ENCODE measurements around the gene COP1. TPM values are rescaled to one million over a fixed set of nuclear protein-coding genes. Genes with fewer than 3 reads are reported as not detected.
"Not testable (repeated sequence)": the region's sequence is repeated elsewhere in the genome, so short reads cannot be mapped to it uniquely, and the experiment has no call there.

COP1 gene
- total and polyA plus RNA-seq, 2 of the 4 experiments (the other 2 are of a cell fraction) = 17.8 to 35.0 TPM

- dilution Hi-C loops (cut with HindIII; ENCODE audit: low sequenced_read_pairs, unreplicated experiment); ATAC-seq (ENCODE audit: low read depth): not testable (repeated sequence)
Measured at GRCh38 chr1:176233657-176234056, 26.6 kb upstream of the COP1 start.

More at GRCh38 chr1:176233657-176234056, 26.6 kb upstream of the COP1 start:
- H3K4ac ChIP-seq (ENCODE audit: low read depth, low read length); H2BK20ac ChIP-seq (ENCODE audit: low read depth, low read length); H3K27me3 ChIP-seq (ENCODE audit: control insufficient read depth, insufficient read depth, low read length); H2BK5ac ChIP-seq (ENCODE audit: low read depth, low read length, poor library complexity, severe bottlenecking); POLR2A ChIA-PET (ENCODE audit: unreplicated experiment); H3K27ac ChIP-seq (ENCODE audit: insufficient read depth, low read length); CTCF ChIA-PET; intact Hi-C loops (cut with micrococcal nuclease); H3K14ac ChIP-seq (replicated peaks; ENCODE audit: low read depth, low read length); H3K9me1 ChIP-seq (ENCODE audit: insufficient read depth, low read length); H2AK5ac ChIP-seq (ENCODE audit: low read depth, low read length); H2AFZ ChIP-seq (replicated peaks; ENCODE audit: low read length, poor library complexity); H3K36me3 ChIP-seq (ENCODE audit: control insufficient read depth, insufficient read depth, low read length); H3K9me3 ChIP-seq (ENCODE audit: control insufficient read depth, insufficient read depth, low read length); H2AK9ac ChIP-seq (replicated peaks; ENCODE audit: low read depth, low read length, poor library complexity); H3K18ac ChIP-seq (ENCODE audit: low read depth, low read length); BruUV-seq (replicated peaks); H3K4me1 ChIP-seq (ENCODE audit: control insufficient read depth, insufficient read depth, low read length); in situ Hi-C loops (cut with MboI; ENCODE audit: low sequenced_read_pairs); H2BK15ac ChIP-seq (ENCODE audit: low read depth, low read length); H4K91ac ChIP-seq (ENCODE audit: insufficient read depth, low read depth, low read length); H2BK120ac ChIP-seq (ENCODE audit: low read depth, low read length); H3K23ac ChIP-seq (ENCODE audit: low read depth, low read length); H3K9ac ChIP-seq (ENCODE audit: low read depth, low read length); H3K79me1 ChIP-seq (ENCODE audit: low read depth in 1 of 2, low read length in 2 of 2); H4K20me1 ChIP-seq (ENCODE audit: insufficient read depth, low read length); H3K4me2 ChIP-seq (ENCODE audit: low read depth, low read length); H3K56ac ChIP-seq (ENCODE audit: extremely low read depth, insufficient read depth, low read length); H4K5ac ChIP-seq (ENCODE audit: low read depth, low read length); H3K4me3 ChIP-seq (ENCODE audit: insufficient read depth, low read depth, low read length); H4K8ac ChIP-seq (ENCODE audit: low read depth in 2 of 2, low read length in 2 of 2); DNase-seq: not testable (repeated sequence)
- no CpG with 5 or more reads among the region's 3 CpGs for WGBS, 2 experiments (ENCODE audit: extremely low coverage in 2 of 2, insufficient read length in 1 of 2)

All from IMR-90 (cell line).